Measurements from ENCODE around the gene TBX21.

The TBX21 gene

DNA sequence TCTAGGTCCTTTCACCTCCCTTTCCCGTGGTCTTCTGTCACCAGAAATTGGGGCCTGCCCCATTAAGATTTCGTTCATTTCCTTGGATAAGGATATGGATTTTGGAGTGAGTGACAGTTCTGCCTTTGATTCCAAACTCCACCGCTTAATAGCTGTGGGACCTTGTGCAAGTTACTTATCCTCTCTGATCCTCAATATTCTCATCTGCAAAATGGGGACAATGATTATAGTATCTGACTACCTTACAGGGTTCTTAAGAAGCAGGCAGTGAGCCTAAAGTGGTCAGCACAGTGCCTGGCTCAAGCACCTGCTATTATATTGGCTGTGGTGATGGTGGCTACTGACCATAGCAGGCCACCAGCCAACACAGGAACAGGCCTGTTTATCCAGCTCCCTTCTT lies 23.4 kb upstream of the TBX21 start:
- DNase-seq, result no peak
- intact Hi-C loops (cut with DNase I), result no loop called here

DNA sequence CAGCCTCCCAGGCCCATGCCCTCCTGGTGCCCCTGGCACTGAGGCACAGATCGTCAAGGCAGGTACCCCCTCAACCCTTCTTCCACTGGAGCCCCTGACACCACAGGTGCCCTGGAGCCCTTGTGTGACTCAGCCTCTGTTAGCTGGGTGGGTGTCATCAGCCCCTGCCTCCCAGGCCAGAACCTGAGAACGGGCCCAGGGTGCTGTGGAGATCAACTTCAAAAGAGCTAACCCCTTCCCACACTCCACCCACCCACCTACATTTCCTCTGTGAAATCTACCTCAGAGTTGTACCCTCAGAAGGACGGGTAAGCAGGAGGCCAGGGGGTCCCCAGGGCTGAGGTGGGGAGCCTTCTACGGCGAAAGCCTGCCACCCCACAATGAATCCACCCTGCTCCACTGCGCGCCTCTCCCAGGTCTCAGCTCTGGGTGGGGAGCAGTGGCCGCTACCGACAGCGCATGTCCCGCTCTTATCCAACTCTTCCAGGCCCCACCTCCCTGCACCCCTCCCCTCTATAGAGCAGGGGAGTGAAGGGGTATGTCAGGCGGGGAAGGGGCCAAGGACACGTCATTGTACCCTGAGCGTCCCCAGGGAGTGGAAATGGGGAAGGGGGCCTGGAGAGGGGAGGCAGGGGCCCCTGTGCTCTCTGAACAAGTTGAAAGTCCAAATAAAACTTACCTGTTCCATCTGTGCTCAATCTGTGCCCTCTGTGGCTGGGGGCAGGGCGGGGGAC lies 21.5 kb upstream of the TBX21 start:
- intact Hi-C loops (cut with DNase I), result no loop called here
- no peak for DNase-seq

DNA sequence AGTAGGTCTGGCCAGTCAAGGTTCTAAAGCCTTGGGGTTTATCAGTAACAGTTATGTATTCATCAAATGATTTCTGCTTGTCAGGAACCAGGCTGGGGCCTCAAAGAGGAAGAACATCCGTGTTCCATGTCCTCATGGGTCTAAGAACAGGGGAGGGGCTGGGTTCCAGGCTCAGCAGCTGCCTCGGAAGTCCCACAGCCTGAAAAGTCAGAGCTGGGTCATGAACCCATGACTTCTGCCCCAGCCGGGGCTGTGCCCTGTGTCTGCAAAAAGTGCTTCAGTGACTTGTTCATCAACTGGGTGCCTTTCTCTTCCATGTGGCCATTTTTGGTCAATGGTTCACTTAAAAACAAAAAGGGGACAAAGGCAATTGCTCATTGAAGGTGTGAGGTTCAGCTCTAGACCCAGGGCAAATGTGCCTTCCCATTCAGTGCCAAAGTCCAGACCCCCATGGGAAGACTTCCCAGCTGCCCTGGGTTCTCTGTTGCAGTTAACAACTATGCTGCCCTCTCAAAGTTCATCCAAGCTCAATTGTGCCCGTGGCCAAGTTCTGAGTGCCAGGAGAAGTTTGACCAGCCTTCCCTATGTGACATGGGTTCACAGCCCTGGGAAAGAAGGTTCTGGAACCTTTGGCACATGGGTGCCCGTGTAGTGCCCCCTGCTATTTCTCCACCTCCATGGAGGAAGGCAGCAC lies 20.6 kb upstream of the TBX21 start:
- intact Hi-C loops (cut with DNase I), result no loop called here
- no peak for DNase-seq

DNA sequence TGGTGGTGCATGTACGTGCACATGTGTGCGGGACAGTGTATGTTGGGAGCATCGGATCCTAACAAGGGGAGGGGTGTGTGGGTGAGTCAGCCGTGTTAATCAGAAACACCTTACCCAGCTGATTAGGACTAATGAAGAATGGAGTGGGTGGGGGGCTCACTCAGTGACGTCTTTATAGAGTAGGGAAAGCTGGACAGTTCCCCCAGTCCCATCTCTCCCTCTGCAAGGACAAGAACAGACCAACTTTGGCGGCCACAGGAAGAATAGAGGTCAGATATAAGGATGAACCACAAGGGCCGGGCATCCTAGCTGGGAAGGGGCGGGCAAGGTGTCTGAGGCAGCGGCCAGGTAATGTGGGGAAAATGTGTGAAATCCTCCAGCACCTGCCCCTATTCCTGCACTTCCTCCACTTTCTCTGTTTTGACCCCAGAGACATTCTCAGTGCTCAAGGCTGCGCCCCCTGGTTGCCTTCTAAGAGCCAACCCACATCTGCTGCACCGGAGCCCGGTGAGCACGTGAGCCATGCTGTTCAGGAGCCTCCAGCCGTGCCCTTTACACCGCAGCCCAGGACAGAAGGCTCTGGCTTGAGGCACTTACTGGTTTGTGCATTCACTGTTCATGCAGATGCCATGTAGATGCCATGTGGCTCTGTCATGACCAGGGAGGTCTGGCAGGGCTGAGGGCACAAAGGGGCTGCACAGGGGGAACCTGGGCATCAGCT lies 18.9 kb upstream of the TBX21 start:
- intact Hi-C loops (cut with DNase I), result no loop called here
- no peak for DNase-seq

DNA sequence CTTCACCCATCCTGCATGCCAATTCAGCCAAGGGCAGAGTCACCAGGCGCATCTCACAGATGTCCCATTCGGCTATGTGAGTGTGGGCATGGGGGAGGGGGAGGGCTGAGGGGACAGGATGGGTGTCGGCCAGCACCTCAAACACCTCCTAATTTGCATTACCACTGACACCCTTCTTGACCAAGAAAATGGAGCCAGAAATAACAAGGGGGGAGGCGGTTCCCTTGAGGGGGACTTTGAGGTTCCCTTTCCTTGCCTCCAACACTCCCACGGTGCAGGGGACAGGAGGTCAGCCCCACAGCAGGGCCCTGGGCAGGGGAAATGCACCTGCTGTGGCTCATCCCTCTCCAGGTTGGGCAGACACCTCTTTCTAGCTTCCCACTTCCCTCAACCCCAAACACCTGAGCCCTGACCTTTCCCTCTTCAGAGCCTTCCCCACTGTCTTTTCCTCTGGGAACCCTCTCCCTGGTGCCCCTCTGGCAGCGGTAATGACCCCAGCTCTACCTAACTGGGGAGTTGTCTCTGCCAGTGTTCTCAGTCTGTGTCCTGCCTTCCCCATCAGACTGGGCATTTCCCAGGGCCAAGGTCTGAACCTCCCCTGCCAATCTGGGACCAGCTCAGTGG lies 18.2 kb upstream of the TBX21 start:
- intact Hi-C loops (cut with DNase I), result no loop called here
- no peak for DNase-seq

DNA sequence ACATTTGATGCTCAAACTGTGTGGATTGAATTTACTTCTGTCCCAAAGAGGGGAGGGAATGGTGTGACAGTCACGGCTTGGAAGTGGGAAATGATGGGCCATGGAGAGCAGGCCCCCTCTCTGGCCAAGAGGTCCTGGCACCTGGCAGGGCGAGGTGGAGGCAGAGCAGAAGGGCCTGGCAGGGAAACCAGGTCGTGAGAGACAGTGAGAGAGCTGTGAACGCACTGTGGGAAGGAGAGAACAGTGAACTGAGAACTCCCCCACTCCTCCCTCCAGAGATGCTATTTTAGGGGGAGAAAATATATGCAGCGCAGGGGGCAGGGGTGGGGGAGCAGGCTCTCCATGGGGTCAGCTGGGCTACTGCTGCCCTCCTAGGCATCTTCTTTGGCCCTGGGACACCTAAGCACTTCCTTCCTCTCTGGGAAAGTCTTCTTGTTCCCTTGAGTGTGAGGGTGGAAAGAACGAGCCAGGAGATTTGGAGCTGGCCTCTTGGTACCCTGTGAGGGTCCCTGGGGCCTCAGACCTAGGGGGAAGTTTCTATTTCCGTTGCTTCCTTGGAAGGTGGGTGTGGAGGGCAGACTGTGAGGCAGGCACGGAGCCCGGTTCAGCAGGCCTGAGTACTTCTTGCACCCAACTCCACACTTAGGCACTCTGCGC lies 17.2 kb upstream of the TBX21 start:
- no peak for DNase-seq
- intact Hi-C loops (cut with DNase I), result loop anchor here (2.0 kb wide), 1 partner anchor 25 kb away; no protein-coding TSS in a partner anchor

DNA sequence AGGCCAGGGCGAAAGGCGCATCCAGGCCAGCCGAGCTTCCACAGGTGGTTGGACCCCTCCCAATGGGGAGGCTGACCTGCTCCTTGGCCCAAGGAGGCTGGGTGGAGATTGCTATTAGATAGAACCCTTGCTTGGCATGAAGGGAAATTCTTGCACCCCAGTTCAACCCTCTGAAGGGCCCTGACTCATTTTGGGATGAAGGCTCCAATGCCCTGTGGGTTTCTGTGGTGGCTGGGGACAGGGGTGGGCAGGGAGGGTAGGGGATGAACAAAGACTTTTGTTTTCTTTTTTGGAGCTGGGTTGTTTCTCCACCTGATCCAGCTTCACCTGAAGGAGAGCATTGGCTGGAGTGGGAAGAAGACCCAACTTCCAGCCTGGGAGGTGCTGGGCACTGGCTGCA lies 16.7 kb upstream of the TBX21 start:
- intact Hi-C loops (cut with DNase I), result loop anchor here (2.0 kb wide), 1 partner anchor 24 kb away; no protein-coding TSS in a partner anchor
- DNase-seq, result no peak

DNA sequence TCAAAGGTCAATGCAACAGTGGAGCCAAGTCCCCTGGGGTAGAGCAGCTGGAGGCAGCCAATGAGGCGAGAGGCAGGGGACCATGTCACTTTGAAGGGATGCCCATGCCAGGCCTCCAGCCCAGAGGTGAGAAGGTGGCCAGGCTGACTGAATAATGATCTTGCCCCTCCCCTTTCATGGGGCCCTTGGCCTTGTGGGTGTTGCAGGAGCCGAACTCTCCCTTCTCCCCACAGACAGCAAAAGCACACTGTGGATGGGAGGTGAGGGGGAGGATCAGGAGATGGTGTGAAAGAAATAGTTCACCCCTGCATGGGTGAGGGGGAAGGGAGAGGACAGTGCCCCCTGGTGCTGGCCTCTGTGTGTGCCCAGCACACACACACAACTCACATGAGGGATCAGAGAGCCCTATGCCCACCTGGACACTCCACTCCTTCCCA lies 15.8 kb upstream of the TBX21 start:
- intact Hi-C loops (cut with DNase I), result loop anchor here (2.0 kb wide), 1 partner anchor 24 kb away; no protein-coding TSS in a partner anchor
- no peak for DNase-seq

DNA sequence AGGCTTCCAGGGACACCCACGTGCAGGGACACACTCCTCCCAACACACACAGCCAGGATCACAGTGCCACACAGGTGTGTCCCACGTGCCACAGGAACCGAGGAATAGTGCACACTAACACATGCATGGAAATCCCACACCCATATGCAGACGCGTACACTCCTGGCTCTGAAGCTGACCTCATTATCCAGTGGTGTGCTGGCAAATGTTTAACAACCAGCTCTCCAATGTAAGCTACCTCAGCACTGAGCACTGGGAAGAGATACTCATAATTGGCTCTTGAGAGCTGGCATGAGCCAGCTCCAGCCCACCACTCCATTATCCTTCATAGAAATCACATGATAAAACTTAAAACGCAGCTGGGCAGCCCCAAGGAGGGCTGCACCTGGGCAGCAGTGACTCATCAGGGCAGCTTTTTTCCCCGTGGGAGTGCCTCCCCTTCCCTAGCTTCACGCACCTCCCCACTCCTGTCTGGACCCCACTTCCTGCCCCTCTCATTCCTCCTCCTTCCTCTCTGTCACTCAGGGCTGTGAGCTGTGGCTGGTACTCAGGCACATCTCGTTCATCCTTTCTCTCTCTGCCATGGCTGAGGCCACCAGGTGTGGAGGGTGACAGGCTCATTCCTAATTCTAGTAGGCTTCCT lies 14.9 kb upstream of the TBX21 start:
- intact Hi-C loops (cut with DNase I), result loop anchor here (2.0 kb wide), 1 partner anchor 23 kb away; no protein-coding TSS in a partner anchor

DNA sequence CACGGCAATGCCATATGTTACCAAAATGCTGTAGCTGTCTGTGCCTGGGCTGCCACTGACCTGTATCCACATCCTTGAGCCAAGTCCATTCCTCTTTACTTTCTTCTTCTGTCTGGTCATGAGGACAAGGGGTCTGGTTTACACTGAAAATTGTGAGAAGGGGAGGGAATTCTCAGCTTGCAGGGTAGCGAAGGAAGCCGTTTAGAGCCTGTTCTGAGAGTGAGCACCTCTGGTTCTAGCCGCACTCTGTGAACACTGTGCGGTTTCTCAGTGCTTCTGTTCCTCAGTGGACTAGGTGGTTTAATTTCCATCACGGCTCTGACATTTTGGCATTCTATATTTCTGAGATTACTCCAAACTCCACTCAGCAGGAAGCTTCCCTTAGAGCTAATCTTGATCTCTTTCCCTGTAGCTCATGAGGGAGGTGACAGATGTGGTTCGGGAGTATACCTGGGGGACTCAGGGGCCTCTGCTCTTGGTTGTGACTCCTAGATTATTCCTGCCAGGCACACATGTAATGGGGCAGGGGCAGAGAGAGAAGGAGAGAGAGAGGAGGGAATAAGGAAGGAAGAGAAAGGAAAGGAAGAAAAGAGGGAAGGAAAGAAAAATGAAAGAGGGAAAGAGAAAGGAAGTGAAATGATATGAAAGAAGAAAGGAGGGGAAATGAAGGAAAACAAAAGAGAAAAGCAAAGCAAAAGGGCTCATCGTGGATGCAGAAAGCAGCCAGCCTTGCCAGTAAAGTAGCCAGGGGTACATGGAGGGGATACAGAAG lies 14.2 kb upstream of the TBX21 start:
- intact Hi-C loops (cut with DNase I), result no loop called here
- no peak for DNase-seq

More for the DNA sequence above, 14.9 kb upstream of the TBX21 start:
- DNase-seq, result no peak

DNA sequence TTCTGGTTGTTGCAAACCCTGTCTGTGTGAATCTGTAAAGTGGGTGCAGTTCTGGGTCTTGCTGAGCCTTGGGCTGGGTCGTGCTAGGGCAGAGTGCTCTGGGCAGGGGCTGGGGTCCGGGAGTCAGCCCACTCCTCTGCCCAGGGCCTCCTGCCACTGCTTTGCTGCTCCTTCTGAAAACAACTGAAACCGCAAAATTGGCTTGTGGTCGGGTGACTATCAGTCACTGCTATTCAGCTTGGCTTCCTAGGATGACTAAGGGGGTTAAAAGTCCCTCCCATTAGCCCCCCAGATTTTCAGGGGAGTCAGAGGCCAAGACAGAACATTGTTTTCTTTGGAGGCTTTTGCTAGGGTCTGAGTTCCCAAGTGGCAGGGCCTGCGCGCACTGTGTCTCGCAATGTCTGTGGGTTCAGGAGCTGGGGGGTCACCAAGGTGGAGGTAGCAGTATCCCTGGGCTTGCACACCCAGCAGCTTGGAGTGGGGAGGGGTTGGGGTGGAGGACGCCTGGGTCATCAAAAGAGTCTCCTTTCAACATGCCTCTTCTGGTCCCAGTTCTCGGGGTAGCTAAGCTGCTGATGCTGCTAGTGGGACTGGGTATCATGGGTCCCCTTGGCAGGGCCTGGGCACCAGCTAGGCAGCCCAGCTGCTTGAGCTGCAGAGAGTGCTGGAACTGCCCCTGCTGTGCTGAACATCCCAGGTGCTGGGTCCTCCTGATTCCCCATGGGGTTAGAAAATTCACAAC lies 13.5 kb upstream of the TBX21 start:
- intact Hi-C loops (cut with DNase I), result no loop called here

DNA sequence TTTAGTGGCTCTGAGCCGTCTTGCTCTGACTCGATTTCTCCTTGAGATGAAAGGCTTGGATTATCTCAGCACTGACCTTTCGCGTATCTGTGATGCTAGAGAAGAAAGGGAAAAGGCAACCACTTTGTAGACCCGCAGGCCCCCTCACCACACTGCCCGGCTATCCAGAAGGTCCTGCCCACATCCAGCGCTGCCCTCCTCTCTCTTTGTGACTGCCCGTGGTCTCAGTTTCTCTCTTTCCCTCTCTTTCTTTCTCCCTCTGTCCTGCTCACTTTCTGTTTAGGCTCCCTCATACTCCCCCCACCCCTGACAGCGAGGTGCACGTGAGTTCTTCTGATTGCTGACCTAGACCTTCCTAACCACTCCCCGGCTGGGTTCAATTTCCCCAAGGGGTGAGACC lies 12.8 kb upstream of the TBX21 start:
- intact Hi-C loops (cut with DNase I), result no loop called here
- DNase-seq, result no peak

More for the DNA sequence above, 13.5 kb upstream of the TBX21 start:
- DNase-seq, result no peak

DNA sequence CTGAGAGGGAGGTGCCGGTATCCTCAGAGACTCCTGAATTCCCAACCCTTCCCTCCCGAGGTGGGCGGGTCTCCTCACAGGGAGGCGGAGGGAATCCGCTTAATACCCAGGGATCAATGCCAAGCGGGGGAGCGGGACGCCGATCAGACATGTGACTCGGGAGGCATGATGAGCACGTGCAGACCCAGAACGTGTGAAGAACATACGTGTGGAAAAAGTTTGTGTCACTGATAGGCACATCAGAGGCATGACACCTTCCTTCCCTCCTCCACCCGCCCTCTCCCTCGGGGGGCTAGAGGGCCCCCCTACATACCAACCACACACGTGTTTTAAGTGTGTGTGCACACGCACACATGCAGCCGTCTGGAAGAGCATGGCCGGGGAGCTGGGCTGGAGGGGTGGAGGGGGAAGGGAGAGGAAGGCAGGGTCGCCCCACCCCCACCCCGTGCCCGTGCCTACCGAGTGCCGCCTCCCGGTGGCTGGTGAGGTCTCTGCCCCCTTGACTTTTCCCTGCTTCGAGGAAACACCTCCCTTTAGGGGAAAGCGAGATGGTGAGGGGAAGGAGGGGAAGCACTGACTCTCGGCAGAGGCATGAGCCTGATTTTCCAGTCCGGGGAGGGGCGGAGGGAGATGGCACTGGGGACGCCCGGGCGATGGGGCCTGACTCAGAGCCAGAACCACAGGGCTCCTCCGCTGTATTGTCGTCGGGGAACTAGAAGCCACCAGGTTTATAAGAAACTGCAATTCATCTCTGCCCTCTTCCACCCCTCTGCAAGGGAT lies 12.1 kb upstream of the TBX21 start:
- DNase-seq, result no peak
- intact Hi-C loops (cut with DNase I), result no loop called here

DNA sequence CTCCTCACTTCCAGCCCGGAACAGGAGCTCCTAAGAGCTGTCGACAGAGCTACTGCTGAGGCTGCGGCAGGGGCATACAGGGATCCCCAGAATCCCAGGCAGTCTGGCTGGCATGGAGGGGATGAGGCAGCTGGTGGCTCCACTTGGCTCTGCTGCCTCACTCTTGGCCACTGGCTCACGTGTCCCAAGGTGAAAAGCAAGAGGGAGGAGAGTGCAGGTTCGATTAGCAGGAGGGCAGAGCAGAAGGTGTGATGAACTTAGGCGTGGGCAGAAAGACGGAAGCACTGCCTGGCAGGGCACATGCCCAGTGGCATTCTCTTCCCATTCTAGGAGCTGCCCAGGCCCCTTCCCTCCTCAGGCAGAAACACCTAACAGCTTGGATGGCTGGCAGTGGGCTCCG lies 11.3 kb upstream of the TBX21 start:
- intact Hi-C loops (cut with DNase I), result no loop called here
- DNase-seq, result no peak

DNA sequence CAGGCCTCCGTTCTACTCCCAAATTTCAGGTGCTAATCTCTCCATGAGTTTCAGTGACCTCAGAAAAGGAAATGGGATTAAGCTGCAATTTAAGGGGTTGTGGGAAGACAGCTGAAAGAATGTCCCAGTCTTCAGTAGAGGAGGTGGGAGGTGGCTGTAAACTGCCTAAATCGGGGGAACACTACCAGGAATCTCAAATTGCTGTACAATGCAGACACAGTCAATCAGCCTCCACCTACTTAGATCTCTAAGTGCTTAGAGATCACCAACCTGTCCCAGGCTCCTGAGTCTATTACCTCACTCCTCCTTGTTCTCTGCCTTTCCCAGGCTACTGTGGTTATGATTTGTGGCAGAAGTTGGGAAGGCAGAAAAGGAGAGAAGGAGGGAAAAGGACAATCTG lies 8.3 kb upstream of the TBX21 start:
- intact Hi-C loops (cut with DNase I), result no loop called here
- no peak for DNase-seq

DNA sequence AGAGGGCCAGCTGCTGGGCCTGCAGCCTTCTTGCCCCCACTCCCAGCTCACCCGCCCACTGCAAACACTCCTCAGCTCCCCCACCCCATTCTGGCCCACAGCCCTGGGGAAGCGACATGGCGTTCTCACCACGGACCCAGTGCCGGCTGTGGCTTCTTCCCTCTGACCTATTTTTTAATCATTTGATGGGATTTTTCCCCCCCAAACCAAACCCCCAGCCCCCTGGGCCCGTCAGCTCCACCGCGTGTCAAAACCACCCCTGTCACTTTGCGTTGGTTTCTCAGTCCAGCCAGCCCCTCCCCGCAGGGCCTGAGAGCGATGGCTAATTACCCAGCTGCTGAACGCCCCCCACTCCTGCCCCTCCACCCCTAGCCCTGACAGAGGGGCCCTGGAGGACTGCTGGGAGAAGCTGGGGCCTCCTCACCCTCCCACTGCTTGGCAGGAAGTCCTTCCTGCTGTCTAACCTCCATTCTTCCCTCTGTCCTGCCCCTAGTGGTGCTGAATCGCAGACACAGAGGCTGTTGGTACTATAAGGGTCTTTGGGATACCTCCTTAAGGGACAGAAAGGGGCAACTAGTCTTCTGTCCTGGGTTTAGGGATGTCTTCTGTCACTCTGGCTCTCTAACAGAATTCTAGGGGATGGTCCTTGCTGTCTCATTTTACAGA lies 7.5 kb upstream of the TBX21 start:
- peak in 3 of 10 donors; percentile 6 to 41 (median 11) for DNase-seq
- intact Hi-C loops (cut with DNase I), result no loop called here

Measured in posterior cingulate gyrus (tissue), 11 donors.